Activated CD4-positive, alpha-beta T cell treated with anti-CD3 and anti-CD28 coated beads, Interleukin-10, Interleukin-2, amounts not matched to agents 100 ng/mL and 50 ng/mL, durations not matched to agents 16 hours and 8 hours (primary cell): ENCODE results near the gene HOXC6.
A peak's percentile ranks its signal among the peaks of the same experiment; 100 is the strongest.

ENCODE experiments used
- DNase-seq: peaks from one replicate; pipeline ENCODE4 v3.0.0-alpha.2; 2020

HOXC6 gene

DNA sequence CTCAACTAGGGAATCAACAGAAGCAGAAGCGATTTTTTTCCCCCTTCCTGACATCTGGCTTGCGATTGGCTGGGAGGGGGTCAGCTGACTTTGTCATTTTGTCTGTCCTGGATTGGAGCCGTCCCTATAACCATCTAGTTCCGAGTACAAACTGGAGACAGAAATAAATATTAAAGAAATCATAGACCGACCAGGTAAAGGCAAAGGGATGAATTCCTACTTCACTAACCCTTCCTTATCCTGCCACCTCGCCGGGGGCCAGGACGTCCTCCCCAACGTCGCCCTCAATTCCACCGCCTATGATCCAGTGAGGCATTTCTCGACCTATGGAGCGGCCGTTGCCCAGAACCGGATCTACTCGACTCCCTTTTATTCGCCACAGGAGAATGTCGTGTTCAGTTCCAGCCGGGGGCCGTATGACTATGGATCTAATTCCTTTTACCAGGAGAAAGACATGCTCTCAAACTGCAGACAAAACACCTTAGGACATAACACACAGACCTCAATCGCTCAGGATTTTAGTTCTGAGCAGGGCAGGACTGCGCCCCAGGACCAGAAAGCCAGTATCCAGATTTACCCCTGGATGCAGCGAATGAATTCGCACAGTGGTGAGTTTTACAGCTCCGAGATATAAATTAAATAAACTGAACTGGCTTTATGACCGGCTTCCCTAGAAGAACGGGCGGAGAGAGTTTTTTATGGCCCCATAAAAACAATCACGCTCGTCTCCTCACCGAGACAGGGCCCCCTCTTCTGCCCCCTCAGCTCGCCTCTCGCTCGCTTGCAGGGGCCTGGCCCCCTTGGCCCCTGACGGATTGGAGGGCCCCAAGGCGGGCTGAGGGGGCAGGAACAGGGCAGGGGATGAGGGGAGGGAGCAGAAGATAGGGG is at the start of gene HOXC6:
Gene HOXC6 (plus strand): TSS at position 127 of the 888 bp plus-strand sequence. CDS start 82 bp downstream, at position 209.
- no peak for DNase-seq

DNA sequence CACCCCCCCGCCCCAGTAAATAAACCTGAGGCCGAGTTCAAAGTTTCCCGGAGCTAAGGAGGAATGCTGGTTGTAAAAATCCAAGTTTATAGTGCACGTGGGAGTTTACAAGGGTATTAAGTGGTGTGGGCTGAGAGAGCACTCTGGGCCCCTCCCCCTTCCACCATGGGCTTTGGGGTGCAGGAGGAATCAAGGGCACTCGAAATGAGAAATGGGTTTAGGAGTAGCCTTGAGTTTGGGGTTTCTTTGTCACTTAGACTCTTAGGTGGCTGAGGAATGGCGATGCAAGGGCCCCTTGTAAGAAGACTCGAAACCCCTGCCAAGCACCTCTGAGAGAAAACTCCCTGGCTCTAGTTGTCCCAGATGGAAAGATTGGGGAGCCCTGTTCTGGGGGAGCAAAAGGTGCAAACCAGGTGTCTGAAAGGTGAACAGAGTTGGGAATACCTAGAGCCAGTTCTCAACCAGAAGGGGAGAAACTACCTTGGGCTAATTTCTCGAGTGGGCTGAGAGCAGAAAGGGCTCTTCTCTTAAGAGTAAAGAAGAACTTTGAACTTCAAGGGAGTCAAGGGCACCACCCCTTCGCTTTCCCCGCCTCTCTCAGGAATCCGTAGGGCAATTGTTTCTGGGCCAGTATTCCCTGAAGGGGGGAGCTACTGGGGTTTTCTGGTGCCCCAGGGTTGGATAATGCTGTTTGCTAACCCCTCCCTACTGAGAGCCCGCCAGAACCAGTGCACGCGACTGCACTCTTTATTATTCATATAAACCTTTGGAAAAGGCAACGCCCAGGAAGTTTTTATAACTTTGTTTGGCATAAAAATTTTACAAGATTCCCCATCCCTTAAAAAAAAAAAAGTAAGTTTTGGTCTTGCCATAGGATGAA is 49.5 kb upstream of the HOXC6 start:
- no peak for DNase-seq

DNA sequence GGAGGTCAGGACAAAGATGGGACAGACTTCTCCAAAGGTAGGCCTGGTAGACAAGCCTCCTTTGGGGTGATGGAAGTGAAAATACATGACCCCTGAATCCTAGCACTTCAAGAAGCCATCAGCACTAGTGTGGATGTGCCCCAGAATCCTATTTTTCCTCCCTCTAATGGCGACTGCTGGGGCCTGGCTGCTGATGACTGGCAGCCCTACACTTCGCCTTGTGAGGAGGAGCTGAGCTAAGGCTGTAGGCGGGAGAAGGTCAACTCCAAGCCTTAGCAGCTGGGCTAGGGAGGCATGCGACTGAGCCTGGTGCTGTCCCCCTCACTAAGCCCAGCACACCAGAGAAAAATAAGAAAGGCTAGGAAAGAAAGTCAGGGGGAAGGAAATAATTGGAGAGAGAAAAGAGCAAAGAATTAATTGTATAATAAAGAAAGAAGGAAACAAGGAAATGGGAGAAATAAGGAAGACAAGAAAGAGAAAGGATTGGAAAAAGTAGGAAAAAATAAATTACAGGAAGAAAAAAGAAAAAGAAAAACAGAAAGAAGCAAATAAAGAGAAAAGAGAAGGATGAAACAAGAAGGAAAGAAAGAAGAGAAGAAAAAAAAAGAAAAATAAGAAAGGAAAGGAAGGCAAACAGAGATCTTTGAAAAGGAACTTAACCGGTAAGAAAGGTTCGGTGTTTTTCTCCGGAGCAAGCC is 48.0 kb upstream of the HOXC6 start:
- DNase-seq = no peak

DNA sequence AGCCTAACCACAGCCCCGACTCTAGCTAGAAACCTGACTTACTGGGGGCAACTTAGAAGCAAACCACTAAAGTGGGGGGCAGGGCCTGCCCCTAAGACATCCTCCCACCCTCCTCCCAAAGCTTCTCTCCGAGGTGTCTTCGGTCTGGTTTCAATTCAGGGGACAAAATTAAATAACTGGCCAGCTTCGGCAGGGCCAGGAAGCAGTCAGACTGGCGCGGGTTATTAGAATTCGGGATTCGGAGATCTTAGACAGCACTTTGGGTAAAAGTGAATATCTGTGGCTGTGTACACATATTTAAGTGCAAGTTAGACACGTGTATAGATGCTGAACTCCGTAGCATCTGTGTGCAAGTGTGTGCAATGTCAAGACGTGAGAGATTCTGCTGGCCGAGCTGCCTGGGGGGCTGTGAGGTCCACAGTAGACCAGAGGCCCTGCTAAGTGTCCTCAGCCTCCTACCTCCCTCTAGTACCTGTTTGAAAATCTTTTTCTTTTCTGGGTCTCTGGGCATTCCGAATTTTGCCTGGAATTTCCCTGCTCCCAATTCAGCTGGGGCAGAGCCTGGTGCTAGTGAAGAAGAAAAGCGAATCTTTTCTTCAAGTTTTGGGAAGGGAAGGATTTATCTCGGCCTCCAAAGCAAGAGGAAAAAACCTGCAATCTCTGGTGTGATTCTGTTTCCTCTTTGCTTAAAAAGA is 47.3 kb upstream of the HOXC6 start:
- DNase-seq = no peak

DNA sequence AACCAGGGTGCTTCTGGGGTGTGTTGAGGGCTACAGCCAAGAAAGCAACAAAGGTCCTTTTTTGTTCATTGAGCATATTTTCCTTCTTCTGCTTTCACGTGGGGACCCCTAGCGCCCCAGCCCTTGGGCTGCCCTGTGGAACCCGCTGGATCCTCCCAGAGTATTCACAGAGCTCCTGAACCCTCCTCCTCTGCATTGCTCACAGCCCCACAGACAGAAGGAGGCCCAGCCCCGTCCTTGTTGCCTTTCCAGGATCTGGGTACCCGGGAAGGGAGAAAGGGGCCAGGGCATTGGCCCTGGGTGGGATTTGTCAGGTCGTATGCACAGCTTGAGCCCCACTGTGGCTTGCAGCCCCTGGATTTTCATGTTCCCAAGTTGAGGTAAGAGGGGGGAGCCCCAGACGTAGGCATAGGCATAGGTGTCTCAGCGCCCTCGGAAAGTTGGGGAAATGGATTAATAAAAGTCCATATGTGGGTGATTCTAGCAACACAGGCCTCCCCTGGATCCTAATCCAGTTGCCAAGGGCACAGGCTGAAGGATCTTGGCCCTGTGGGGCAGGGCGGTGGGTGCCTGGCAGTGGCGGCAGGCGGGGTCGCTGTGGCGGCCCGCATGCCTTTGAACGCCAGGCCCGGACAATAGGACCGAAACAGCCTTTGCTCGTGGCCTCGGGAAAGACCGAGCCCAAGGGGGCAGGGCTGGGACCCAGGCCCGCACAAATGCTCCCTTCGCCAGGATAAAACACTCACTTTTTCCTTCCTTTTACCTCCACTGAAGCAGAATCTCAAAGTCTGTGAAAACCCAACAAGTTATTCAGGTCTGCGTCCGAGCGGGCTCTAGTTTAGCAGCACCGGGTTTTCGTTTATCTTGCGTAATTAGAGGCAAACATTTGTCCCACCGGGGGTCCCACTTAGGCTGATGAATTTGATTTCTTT is 46.3 kb upstream of the HOXC6 start:
- no peak for DNase-seq

DNA sequence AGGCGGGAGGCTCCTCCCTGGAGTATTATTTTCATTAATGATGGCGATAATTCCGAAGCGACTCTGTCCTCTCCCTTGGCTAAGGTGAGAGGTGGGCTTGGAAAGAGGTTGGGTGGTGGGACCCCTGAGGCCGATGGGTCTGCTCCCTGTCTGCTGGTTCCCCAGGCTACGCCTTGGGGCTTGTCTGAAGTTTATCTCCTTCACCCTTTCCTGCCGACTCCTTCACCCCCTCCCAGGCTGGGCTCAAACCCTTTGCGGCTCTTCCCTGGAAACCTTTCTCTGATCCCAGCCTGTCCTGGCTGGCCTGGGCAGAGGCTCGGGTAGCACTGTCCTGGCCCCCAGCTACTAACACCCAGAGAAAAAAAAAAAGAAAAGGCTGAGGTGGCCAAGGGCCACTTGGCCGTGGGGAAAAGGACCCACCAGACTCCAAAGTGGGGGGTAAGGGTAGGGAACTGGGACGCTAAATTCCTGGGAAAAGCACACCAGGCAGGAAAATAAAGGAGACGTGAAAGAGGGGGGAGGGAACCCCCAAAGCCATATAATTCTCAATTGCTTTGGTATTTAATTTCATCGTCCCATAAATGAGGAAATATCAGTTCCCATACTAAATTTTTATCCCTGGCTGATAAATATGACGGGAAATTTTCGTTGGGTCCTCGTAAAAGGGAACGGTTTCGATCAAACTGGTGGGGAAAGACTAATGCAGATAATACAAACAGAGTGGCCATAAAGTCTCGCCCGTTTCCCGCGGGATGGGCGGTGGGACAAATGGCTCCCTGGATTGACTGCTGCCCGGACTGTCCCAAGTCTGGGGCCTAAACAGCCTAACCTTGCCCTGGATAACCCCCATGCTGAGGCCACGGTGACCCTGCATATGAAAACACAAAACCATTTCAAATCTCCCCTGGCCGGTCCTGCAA is 45.3 kb upstream of the HOXC6 start:
- DNase-seq = no peak

DNA sequence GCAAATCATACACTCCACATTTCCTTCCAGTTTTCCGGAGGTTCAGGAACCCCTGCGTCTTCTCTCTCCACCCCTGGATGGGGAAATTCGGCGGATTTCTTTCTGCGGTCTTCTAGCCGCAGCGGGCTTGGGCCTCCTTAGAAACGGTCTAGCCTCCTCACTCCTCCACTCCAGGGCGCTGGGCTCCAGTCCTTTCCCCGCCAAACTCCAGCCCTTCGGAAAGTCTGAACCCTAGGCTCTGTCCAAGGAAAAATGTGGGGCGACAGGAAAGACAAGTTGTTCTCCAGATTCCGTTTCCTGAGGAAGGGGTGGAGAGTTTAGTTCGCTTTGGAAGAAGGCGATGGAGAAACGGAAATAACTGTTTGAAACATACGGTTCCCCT is 44.7 kb upstream of the HOXC6 start:
- DNase-seq = no peak

DNA sequence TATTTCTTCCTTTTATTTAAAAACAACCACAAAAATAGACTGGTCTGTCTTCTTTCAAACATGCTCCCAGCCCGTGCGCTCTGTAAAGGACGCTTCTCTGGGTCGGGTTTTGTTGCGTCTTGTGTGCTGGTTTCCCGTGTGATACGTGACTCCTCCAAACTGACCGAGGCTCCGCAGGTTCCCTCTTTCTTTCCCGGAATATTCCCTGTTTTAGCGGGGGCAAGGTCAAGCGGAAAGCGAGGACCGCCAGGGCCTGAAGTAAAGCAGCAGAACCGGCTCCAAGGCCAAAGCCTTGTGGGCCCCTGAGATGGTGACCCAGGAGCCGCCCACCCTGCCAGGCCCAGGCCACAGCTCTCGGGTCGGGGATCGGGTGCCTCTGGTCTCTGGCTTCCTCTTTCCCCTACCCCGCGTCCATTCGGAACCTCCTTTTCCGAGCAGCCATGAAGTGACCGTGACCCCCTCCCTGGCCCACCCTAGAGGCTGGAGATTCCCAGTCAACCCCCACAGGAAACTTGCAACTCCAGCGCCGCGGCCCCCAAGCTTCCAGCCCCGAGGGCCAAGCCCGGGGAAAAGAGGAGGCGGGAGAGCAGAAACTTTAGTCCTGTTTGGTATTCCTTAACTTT is 44.2 kb upstream of the HOXC6 start:
- no peak for DNase-seq

DNA sequence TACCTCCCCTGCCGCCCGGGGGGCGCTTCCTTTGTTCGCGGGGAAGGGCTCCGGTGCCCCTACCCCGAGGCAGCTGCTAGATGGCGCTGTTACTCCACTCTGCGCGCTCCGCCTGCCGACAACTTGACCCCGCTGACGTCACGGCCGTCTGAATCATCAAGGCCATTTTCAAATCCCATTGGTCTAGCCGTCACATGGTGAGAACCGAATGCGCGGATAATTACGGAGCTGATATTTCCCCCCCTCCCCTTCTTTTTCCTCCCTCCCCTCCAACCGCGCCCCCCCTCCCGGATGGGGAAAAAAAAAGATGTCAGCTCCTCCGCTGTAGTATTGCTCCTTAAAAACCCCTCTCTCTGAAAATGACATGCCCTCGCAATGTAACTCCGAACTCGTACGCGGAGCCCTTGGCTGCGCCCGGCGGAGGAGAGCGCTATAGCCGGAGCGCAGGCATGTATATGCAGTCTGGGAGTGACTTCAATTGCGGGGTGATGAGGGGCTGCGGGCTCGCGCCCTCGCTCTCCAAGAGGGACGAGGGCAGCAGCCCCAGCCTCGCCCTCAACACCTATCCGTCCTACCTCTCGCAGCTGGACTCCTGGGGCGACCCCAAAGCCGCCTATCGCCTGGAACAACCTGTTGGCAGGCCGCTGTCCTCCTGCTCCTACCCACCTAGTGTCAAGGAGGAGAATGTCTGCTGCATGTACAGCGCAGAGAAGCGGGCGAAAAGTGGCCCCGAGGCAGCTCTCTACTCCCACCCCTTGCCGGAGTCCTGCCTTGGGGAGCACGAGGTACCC is 43.1 kb upstream of the HOXC6 start, which contains the start of gene HOXC10:
Gene HOXC10 (plus strand): TSS at position 246 of the 791 bp plus-strand sequence. CDS start 114 bp downstream, at position 360.
- DNase-seq = peak; percentile 90

DNA sequence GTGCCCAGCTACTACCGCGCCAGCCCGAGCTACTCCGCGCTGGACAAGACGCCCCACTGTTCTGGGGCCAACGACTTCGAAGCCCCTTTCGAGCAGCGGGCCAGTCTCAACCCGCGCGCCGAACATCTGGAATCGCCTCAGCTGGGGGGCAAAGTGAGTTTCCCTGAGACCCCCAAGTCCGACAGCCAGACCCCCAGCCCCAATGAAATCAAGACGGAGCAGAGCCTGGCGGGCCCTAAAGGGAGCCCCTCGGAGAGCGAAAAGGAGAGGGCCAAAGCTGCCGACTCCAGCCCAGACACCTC is 42.6 kb upstream of the HOXC6 start:
- DNase-seq = no peak

DNA sequence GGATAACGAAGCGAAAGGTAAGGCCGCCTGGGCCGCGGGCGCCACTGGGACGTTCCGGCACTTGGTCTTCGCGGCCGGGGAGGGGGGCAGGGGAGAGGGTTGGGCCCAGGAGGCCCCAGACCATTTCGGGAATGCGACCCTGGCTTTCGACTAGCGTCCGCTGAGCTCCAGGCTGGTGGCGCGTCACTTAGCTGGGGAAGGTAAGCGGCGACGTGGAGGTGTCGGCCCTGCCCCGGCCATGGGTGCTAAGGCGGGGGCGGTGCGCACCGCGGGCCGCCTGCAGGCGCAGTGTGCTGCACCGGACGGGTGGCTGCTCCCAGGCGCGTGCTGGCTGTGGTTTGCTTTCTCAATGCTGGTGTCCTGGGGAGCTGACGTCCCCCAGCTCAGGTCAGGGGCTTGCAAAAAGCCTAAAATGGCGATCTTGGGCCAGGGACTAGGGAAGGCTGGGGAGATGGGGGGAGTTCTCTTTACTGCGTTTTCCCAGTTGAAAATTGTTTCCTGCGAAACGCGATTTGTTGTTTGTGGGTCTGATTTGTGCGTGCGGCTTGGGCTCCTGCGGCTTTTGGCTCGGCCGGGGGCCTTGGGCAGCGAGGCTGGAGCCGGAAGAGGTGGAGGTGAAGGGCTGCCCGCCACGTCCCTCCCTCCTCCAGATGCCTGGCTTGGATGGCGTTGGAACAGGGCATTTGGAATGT is 42.1 kb upstream of the HOXC6 start:
- DNase-seq = no peak

DNA sequence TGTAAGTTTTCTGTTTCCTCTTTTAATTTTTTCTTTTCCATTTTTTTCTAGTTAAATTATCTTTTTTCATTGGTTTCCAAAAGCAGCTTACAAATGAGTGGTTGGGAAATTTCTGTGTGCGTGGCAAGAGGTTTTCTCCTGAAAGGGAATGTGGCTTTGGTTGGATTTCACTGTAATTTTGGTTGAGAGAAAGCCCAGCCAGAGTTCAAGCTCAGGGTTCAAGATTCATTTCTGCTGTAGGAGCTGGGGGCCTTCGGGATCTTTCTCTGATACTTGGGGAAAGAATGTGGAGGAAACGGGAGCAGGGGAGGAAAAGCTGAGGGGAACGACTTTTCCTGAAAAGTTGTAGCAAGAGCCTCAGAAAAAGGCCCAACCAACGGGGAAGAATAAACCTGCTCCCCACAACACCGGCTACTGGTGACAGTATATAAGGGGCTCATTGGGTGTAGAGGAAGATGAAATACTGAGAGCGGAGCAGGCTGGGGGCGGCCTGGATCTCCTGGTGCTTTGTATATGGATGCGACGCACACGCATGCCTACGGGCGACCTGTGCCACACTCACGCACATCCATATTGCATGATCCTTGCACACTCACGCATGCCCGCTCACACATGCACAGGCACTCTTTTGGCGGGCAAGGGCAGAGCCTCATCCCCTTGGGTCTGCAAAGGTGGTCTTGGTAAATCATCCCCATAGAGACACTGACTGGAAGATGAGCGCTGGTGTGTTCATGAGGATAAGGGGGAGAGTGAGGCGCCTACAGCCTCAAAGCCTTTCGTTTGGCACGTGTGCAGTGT is 41.4 kb upstream of the HOXC6 start:
- DNase-seq = no peak

DNA sequence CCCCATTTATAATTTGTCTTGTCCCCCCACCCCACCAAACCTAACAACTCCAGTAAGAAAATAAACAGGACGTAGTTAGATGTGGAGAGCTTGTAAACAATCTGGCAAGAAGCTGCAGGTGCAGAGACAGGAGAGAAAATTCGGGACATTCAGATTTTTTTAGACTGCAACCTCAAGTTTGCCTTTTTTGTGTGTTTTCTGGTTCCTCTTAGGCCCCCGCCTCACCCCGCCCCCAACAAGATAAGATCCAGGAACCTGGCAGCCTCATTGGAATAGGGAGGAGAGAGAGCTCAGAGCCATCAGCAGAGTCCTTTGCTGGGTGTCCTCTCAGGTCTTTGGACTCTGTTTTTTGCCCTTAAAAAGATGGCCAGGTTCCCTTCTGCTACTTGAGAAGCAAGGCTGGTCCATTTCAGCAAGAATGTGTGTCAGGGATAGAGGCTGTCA is 40.4 kb upstream of the HOXC6 start:
- DNase-seq = no peak

DNA sequence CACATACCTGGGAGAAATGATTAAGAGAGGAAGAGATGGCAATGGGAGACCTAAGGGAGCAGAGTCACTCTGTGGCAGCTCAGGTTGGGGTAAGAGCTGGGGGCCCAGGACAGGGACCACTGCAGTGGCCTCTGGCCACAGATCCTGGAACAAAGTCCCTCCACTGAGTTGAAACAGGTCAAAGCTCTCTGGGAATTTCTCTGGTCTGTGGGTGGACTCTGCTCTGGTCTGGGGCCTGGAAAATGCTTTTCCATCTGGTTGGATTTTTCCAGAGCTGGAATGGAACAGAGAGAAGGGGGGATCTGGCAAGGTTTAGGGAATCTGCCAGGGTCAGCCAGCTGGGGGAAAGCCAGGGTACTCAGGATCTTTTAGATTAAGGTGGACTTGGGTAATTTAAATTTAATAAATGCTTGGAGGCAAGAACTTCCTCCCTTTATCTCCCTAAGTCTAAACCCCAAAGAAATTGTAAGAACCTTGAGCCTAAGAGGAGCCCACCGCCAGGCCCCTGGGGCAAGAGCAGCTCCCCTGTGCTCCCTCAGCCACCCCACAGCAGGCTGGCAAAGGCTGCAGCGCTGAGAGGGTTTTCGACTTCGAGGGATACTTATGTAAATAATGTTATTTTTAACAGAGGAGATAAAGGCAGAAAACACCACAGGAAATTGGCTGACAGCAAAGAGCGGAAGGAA is 39.6 kb upstream of the HOXC6 start:
- DNase-seq = no peak

DNA sequence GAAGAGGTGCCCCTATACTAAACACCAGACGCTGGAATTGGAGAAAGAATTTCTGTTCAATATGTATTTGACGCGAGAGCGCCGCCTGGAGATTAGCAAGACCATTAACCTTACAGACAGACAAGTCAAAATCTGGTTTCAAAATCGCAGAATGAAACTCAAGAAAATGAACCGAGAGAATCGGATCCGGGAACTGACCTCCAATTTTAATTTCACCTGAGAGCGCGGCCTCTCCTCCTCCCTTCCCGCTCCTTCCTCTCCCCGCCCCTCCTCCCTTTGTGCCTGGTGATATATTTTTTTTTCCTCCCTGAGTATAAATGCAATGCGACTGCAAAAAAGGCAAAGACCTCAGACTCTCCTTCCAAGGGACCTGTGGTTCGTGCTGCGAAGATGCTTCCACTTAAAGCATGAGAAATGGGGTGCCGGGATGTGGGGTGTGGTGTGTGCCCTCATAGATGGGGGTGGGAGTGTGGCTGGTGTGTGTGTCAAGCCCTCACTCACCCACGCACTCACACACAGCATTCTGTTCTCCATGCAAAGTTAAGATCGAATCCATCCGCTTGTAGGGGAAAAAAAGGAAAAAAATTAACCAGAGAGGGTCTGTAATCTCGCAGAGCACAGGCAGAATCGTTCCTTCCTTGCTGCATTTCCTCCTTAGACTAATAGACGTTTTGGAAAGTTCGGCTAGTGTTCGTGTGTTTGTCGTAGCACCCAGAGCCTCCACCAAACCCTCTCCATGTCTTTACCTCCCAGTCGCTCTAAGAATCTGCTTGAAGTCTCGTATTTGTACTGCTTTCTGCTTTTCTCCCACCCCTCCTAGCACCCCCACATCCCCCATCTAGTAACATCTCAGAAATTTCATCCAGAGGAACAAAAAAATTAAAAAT is 38.8 kb upstream of the HOXC6 start:
- DNase-seq = peak; percentile 55
